ENCODE data around the gene ZCCHC7.
"Not testable (repeated sequence)": the region's sequence is repeated elsewhere in the genome, so short reads cannot be mapped to it uniquely, and the experiment has no call there.

ZCCHC7 gene

GRCh38 chr9:37184905-37185867 is 64.8 kb downstream of the ZCCHC7 start:
- Histone ChIP-seq H3K36me3 (ENCODE audit: insufficient read depth, low read length) (no peaks in the 10 kb centered on the region), H3K27me3 (ENCODE audit: insufficient read depth, low read length, poor library complexity, severe bottlenecking) (no peaks in the 10 kb centered on the region), H3K9me3 (ENCODE audit: insufficient read depth, low read depth, low read length) (no peaks in the 10 kb centered on the region), H3K9me2 (replicated peaks; ENCODE audit: low read depth, low read length) (no peaks in the 10 kb centered on the region), H3K79me2 (ENCODE audit: insufficient read depth, low read length) (peaks cover 40% of the 10 kb centered on the region), H3F3A (ENCODE audit: low read depth) (peaks cover 8% of the 10 kb centered on the region; the same call in 1 of the 2 replicates), H3K4me1 (ENCODE audit: insufficient read depth, low read length, poor library complexity, severe bottlenecking) (peaks cover 17% of the 10 kb centered on the region), H3K4me2 (ENCODE audit: low read depth, low read length, poor library complexity, severe bottlenecking) (no peak overlapping the region), H2AFZ (ENCODE audit: low read length) (no peak overlapping the region), H3K4me3 (ENCODE audit: low read length, poor library complexity, severe bottlenecking) (no peak overlapping the region), H4K20me1 (ENCODE audit: insufficient read depth, low read length, poor library complexity, severe bottlenecking) (no peaks in the 10 kb centered on the region), H3K9ac (ENCODE audit: low read depth, low read length, poor library complexity, severe bottlenecking) (no peak overlapping the region)
- TF ChIP-seq CTCF (conservative IDR thresholded peaks at IDR 0.05; ENCODE audit: low read length): no peak
- TF ChIP-seq EZH2phosphoT487 (IDR thresholded peaks at IDR 0.05; ENCODE audit: borderline replicate concordance): no peak

- peak overlapping the region; percentile 17 for H3K9ac ChIP-seq (ENCODE audit: low read depth, low read length, poor library complexity, severe bottlenecking)
- peak overlapping the region; percentile 41 for H3K4me3 ChIP-seq (ENCODE audit: low read length, poor library complexity, severe bottlenecking)
- H3K36me3 ChIP-seq (ENCODE audit: insufficient read depth, low read length): no peaks in the 10 kb centered on the region; the same call in 1 of the 2 replicates
- H3K79me2 ChIP-seq (ENCODE audit: insufficient read depth, low read length): peaks cover 36% of the 10 kb centered on the region
- no peaks in the 10 kb centered on the region for H3K9me3 ChIP-seq (ENCODE audit: insufficient read depth, low read depth, low read length)
- peaks cover 25% of the 10 kb centered on the region for H3K4me1 ChIP-seq (ENCODE audit: insufficient read depth, low read length, poor library complexity, severe bottlenecking)
- peak overlapping the region; percentile 51 for H3K4me2 ChIP-seq (ENCODE audit: low read depth, low read length, poor library complexity, severe bottlenecking)
- H3F3A ChIP-seq (ENCODE audit: low read depth): peaks cover 8% of the 10 kb centered on the region; the same call in 1 of the 2 replicates
- H3K27me3 ChIP-seq (ENCODE audit: insufficient read depth, low read length, poor library complexity, severe bottlenecking): no peaks in the 10 kb centered on the region
- H4K20me1 ChIP-seq (ENCODE audit: insufficient read depth, low read length, poor library complexity, severe bottlenecking): no peaks in the 10 kb centered on the region
- H3K9me2 ChIP-seq (replicated peaks; ENCODE audit: low read depth, low read length): no peaks in the 10 kb centered on the region
- TF ChIP-seq CTCF (conservative IDR thresholded peaks at IDR 0.05; ENCODE audit: low read length) (no peak), EZH2phosphoT487 (IDR thresholded peaks at IDR 0.05; ENCODE audit: borderline replicate concordance) (no peak)
- H2AFZ ChIP-seq (ENCODE audit: low read length): no peak overlapping the region
These were observed 66.9 kb downstream of the ZCCHC7 start for GRCh38 chr9:37187292-37187691.

DNA sequence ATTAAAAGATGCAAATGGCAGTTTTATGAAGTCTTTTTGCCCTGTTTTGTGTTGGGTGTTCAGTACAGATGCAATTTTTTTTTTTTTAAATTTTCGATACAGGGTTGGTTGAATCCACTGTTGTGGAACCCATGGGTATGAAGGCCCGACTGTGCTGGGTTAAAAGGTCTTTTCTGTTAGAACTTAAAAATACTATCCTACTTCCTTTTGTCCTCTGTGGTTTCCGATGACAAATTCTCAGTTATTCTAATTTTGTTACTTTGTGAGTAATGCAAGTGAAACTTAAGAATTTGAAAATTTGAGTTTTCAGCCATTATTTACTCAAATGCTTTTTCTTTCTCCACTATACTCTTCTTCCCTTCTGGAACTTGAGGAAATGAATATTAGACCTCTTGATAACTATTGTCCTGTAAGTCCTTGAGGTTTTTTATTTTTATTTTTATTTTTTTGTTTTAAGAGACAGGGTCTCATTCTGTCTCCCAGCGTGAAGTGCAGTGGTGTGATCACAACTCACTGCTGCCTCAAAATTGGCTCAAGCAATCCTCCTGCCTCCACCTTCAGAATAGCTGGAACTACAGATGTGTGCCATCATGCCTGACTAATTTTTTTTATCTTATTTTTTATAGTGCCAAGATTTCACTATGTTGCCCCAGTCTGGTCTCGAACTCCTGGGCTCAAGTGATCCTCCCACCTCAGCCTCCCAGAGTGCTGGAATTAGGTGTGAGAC is 67.5 kb downstream of the ZCCHC7 start:
- H3K4me2 ChIP-seq (ENCODE audit: low read depth, low read length, poor library complexity, severe bottlenecking): peak overlapping the region; percentile 51
- H2AFZ ChIP-seq (ENCODE audit: low read length): no peak overlapping the region
- peaks cover 8% of the 10 kb centered on the region; the same call in 1 of the 2 replicates for H3F3A ChIP-seq (ENCODE audit: low read depth)
- peak overlapping the region; percentile 17 for H3K9ac ChIP-seq (ENCODE audit: low read depth, low read length, poor library complexity, severe bottlenecking)
- peaks cover 26% of the 10 kb centered on the region for H3K4me1 ChIP-seq (ENCODE audit: insufficient read depth, low read length, poor library complexity, severe bottlenecking)
- no peak for TF ChIP-seq CTCF (conservative IDR thresholded peaks at IDR 0.05; ENCODE audit: low read length)
- no peak for TF ChIP-seq EZH2phosphoT487 (IDR thresholded peaks at IDR 0.05; ENCODE audit: borderline replicate concordance)
- H3K27me3 ChIP-seq (ENCODE audit: insufficient read depth, low read length, poor library complexity, severe bottlenecking): no peaks in the 10 kb centered on the region
- H3K4me3 ChIP-seq (ENCODE audit: low read length, poor library complexity, severe bottlenecking): peak overlapping the region; percentile 41
- H3K9me2 ChIP-seq (replicated peaks; ENCODE audit: low read depth, low read length): no peaks in the 10 kb centered on the region
- no peaks in the 10 kb centered on the region for H3K9me3 ChIP-seq (ENCODE audit: insufficient read depth, low read depth, low read length)
- no peaks in the 10 kb centered on the region for H4K20me1 ChIP-seq (ENCODE audit: insufficient read depth, low read length, poor library complexity, severe bottlenecking)
- peaks cover 38% of the 10 kb centered on the region; the same call in 1 of the 2 replicates for H3K79me2 ChIP-seq (ENCODE audit: insufficient read depth, low read length)
- H3K36me3 ChIP-seq (ENCODE audit: insufficient read depth, low read length): no peaks in the 10 kb centered on the region; the same call in none of the 2 replicates

DNA sequence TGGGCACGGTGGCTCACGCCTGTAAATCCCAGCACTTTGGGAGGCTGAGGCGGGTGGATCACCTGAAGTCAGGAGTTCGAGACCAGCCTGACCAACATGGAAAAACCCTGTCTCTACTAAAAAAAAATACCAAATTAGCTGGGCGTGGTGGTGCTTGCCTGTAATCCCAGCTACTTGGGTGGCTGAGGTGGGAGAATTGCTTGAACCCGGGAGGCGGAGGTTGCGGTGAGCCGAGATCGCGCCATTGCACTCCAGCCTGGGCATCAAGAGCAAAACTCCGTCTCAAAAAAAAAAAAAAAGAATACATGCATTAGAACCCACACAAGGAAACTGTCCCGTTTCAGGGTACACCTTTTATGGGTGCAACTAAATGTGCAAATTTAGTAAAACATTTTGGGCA is 70.4 kb downstream of the ZCCHC7 start:
- not testable (repeated sequence) for H3K9ac ChIP-seq (ENCODE audit: low read depth, low read length, poor library complexity, severe bottlenecking); H3K9me3 ChIP-seq (ENCODE audit: insufficient read depth, low read depth, low read length); H3K4me3 ChIP-seq (ENCODE audit: low read length, poor library complexity, severe bottlenecking); H3K4me2 ChIP-seq (ENCODE audit: low read depth, low read length, poor library complexity, severe bottlenecking); H3K36me3 ChIP-seq (ENCODE audit: insufficient read depth, low read length); H4K20me1 ChIP-seq (ENCODE audit: insufficient read depth, low read length, poor library complexity, severe bottlenecking); H2AFZ ChIP-seq (ENCODE audit: low read length); H3K9me2 ChIP-seq (replicated peaks; ENCODE audit: low read depth, low read length); H3K27me3 ChIP-seq (ENCODE audit: insufficient read depth, low read length, poor library complexity, severe bottlenecking); H3F3A ChIP-seq (ENCODE audit: low read depth)
- peaks cover 32% of the 10 kb centered on the region; the same call in 1 of the 2 replicates for H3K79me2 ChIP-seq (ENCODE audit: insufficient read depth, low read length)
- H3K4me1 ChIP-seq (ENCODE audit: insufficient read depth, low read length, poor library complexity, severe bottlenecking): peaks cover 37% of the 10 kb centered on the region

Data from Loucy (cell line).